Lower lobe of right lung (tissue), 2 donors: ENCODE data around the gene EN2. TPM values are rescaled to one million over a fixed set of nuclear protein-coding genes. Genes with fewer than 3 reads are reported as not detected.

ENCODE experiments used
- ATAC-seq, 2 donors: fragments of 200-7000 bp; cut with Tn5 transposase; one replicate each; pipeline ENCODE4 v1.9.1; 2020 to 2022; ENCODE audit warnings: mild to moderate bottlenecking in 2 of 2, moderate library complexity in 2 of 2
- DNase-seq: peaks from one replicate; pipeline ENCODE4 v3.0.0-alpha.2; 2020
- H3K27ac ChIP-seq: fragments of 200-600 bp; one replicate; pipeline ENCODE4 v1.8.0; 2022
- H3K27me3 ChIP-seq: fragments of 200-600 bp; one replicate; pipeline ENCODE4 v1.8.0; 2022; ENCODE audit warnings: low read depth
- H3K36me3 ChIP-seq: fragments of 200-600 bp; one replicate; pipeline ENCODE4 v1.8.0; 2022; ENCODE audit warnings: mild to moderate bottlenecking
- H3K4me1 ChIP-seq: fragments of 200-600 bp; one replicate; pipeline ENCODE4 v1.8.0; 2022
- H3K4me3 ChIP-seq: fragments of 200-600 bp; one replicate; pipeline ENCODE4 v1.8.0; 2022; ENCODE audit warnings: mild to moderate bottlenecking
- H3K9me3 ChIP-seq: fragments of 200-600 bp; one replicate; pipeline ENCODE4 v1.8.0; 2022
- CTCF ChIP-seq: fragments of 200-600 bp; IDR thresholded peaks from one replicate; pipeline ENCODE4 v1.8.0; 2022; ENCODE audit warnings: antibody characterized with exemption, mild to moderate bottlenecking
- intact Hi-C: fragments of 100-400 bp; cut with DNase I; formaldehyde crosslinking; loops from one replicate; pipeline ENCODE4 v1.11.0; 2022
- total RNA-seq: library from RNA; stranded (reverse); fragmentation: NEBNext Ultra II Directional; extraction: Animal tissue kit (Norgen Biotek cat#: 25700); gene quantifications from one replicate; pipeline ENCODE4 v1.2.1, GENCODE V29; 2021
- donor health status: DM: no; HTN: yes; CAD: no; lungs with severe emphysema.

Gene EN2
- total RNA-seq, 1 donor from 2014 or later, result not detected

DNA sequence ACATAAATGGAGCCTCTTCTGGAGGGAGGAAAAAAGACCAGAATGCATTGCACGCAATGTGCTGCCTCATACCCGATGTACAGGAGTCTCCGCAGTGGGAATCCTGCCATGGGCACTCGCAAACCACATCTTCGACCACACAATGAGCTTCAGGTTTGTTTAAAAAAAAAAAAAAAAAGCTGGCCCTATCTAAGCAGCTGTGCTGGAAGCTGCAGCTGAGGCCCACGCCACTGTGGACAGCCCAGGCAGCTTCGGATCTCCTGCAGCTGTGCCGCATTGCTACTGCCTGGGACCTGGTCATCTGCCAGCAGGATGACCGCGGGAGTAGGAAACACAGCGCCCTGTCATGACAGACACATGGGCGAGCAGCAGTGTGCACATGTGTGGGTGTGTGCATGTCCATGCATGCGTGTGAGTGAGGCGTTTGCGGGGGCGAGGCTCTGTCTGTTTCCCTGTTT is 26.0 kb downstream of the EN2 start:
- intact Hi-C loops, result no loop called here
- peaks cover 43% of the 10 kb centered on the region for H3K27me3 ChIP-seq
- peak in 1 of 2 donors; percentile 61 for ATAC-seq
- no peaks in the 10 kb centered on the region for H3K36me3 ChIP-seq
- no peak overlapping the region for H3K4me3 ChIP-seq
- H3K27ac ChIP-seq, result no peak overlapping the region
- no peak for DNase-seq
- no peak for TF ChIP-seq CTCF
- no peaks in the 10 kb centered on the region for H3K4me1 ChIP-seq
- no peaks in the 10 kb centered on the region for H3K9me3 ChIP-seq

- no peak for DNase-seq
- H3K36me3 ChIP-seq, result no peaks in the 10 kb centered on the region
- no peaks in the 10 kb centered on the region for H3K4me1 ChIP-seq
- H3K27me3 ChIP-seq, result peaks cover 45% of the 10 kb centered on the region
- ATAC-seq, result no peak
- no peak for TF ChIP-seq CTCF
- no peaks in the 10 kb centered on the region for H3K9me3 ChIP-seq
- no peak overlapping the region for H3K4me3 ChIP-seq
- intact Hi-C loops, result no loop called here
- H3K27ac ChIP-seq, result no peak overlapping the region
These were observed 26.8 kb downstream of the EN2 start for GRCh38 chr7:155484483-155485399.

DNA sequence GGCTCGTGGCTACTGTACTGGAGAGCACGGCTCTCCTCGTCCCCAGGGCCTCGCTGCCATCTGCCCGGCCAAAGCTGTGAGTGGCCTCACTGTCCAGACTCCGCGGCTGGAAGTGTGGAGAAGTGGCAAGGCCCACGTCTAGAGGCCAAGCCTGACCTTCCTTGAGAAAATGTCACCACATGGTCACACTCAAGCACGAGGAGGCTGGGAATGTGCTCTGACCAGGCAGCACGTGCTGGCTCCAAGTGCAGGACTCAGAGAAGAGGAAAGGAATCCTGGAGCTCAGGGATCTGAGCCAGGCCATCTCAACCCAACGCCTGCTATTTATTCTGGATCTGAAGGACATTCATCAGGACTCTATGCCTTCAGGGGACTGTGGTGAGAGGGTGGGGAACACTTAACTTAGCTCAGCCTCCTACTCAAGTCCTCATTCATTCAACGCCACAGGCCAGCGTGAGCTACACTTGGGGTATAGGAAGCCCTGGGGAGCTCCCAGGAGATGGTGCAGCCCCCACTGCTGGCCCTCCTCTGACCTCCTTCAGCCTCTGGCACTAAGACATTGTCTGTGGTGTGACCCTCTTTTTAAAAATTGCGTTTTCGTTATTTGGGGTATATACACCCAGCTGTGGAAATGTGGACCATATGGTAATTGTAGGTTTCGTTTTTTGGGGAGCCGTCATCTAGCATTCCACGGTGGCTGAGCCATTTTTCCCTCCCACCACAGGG is 29.0 kb downstream of the EN2 start:
- Histone ChIP-seq H3K9me3 (no peaks in the 10 kb centered on the region), H3K27ac (no peak overlapping the region), H3K36me3 (no peaks in the 10 kb centered on the region), H3K4me3 (no peak overlapping the region), H3K27me3 (peaks cover 47% of the 10 kb centered on the region), H3K4me1 (peaks cover 3% of the 10 kb centered on the region)
- no peak for TF ChIP-seq CTCF
- DNase-seq, result no peak
- intact Hi-C loops, result no loop called here
- ATAC-seq, result no peak

DNA sequence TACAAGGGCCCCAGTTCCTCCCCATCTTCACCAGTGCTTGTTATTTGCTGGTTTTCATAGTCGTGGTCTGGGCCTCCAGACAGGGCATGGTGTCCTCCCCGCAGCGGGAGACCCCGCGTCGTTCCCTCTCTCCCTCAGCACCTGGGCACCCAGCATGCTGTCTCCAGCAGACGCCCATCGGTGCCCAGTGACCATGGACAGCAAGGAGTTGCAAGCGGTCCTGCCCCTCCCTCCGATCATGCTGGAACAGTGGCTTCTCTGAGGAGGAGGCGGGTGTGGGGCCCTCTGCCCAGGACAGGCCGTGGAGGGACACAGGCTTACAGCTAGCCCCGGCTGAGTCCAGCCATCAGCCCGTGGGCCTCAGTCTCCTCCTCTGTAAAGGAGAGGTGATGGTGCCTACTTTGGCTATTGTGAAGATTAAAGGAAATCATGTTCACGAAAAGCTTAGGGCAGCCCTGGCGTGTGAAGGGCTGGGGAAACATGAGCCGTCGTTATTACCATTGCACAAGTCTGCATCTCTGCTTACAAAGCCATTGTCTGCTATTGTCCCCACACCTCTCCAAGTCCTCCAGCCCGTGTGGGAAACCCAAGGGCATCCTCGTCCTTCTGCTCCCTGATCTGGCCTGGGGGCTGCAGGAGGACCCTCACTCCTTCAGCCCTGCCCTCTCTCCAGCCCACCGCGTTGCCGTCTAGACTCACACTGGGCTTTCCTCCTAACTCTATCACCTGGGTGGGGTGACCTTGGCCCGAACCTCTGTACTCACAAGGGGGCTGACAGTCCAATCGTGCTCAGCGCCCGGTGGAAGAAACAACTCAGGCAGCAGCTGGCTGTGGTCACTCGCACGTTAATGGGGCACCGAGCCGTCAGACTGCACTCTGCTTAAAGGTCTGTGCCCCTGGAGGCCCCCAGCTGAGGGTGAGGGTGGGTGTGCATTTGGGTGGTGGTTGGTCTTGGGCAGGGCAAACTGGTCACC is 29.9 kb downstream of the EN2 start:
- no peaks in the 10 kb centered on the region for H3K36me3 ChIP-seq
- ATAC-seq (no peak), DNase-seq (no peak)
- no peak overlapping the region for H3K27ac ChIP-seq
- H3K27me3 ChIP-seq, result peaks cover 38% of the 10 kb centered on the region
- peaks cover 3% of the 10 kb centered on the region for H3K4me1 ChIP-seq
- no peak for TF ChIP-seq CTCF
- intact Hi-C loops, result no loop called here
- no peaks in the 10 kb centered on the region for H3K9me3 ChIP-seq
- H3K4me3 ChIP-seq, result no peak overlapping the region
